Natural killer cell (primary cell): ENCODE data around the gene C1orf198. TPM values are rescaled to one million over a fixed set of nuclear protein-coding genes. Genes with fewer than 3 reads are reported as not detected.

Experiments
- ATAC-seq, 3 donors: fragments of 150-1000 bp in 2 of 3; fragments of 200-7000 bp in 1 of 3; cut with Tn5 transposase; 1 replicate in 1 of 3; 2 replicates in 2 of 3; pipeline ENCODE4 v1.10.0; 2021; ENCODE audit warnings: mild to moderate bottlenecking in 2 of 3, moderate library complexity in 2 of 3
- DNase-seq, 2 donors: peaks; one replicate each; pipeline versions ENCODE4 v3.0.0 to v3.0.0-alpha.2; 2013 to 2021; ENCODE audit warnings: mixed read lengths in 1 of 2
- H3K27ac ChIP-seq: one replicate; pipeline ENCODE4 v1.5.1; 2013; ENCODE audit warnings: mild to moderate bottlenecking, low read length
- H3K27me3 ChIP-seq: one replicate; pipeline ENCODE4 v1.6.1; 2013; ENCODE audit warnings: low read length; ENCODE audit not compliant: control insufficient read depth, insufficient read depth
- H3K36me3 ChIP-seq: one replicate; pipeline ENCODE4 v1.6.1; 2013; ENCODE audit warnings: low read length; ENCODE audit not compliant: control insufficient read depth, insufficient read depth
- H3K4me1 ChIP-seq: one replicate; pipeline ENCODE4 v1.6.1; 2013; ENCODE audit warnings: low read length; ENCODE audit not compliant: control insufficient read depth, insufficient read depth
- H3K4me3 ChIP-seq: one replicate; pipeline ENCODE4 v1.5.1; 2013; ENCODE audit warnings: low read length
- H3K9me3 ChIP-seq: one replicate; pipeline ENCODE4 v1.6.1; 2013; ENCODE audit warnings: low read length; ENCODE audit not compliant: control insufficient read depth, insufficient read depth
- H3K27ac Mint-ChIP-seq, 2 donors: one replicate each; pipeline ENCODE4 v1.8.0; 2022; ENCODE audit warnings: mild to moderate bottlenecking in 2 of 2, mixed read lengths in 2 of 2, moderate library complexity in 1 of 2
- H3K27me3 Mint-ChIP-seq, 2 donors: one replicate each; pipeline ENCODE4 v1.8.0; 2022; ENCODE audit warnings: low read depth in 2 of 2, mixed read lengths in 2 of 2
- H3K36me3 Mint-ChIP-seq: one replicate; pipeline ENCODE4 v1.8.0; 2022; ENCODE audit warnings: mixed read lengths
- H3K4me1 Mint-ChIP-seq, 2 donors: one replicate each; pipeline ENCODE4 v1.8.0; 2022; ENCODE audit warnings: mixed read lengths in 2 of 2
- H3K4me3 Mint-ChIP-seq: one replicate; pipeline ENCODE4 v1.8.0; 2022; ENCODE audit warnings: mild to moderate bottlenecking, moderate library complexity, mixed read lengths
- H3K9me3 Mint-ChIP-seq, 2 donors: one replicate each; pipeline ENCODE4 v1.8.0; 2022; ENCODE audit warnings: mixed read lengths in 2 of 2
- CTCF ChIP-seq: fragments of 200-600 bp; IDR thresholded peaks from one replicate; pipeline ENCODE4 v1.8.0; 2022; ENCODE audit warnings: antibody characterized with exemption
- WGBS: methylation state at CpG from one replicate; pipeline ENCODE4 v1.1.7; 2013; ENCODE audit warnings: missing lambda C conversion rate; ENCODE audit not compliant: insufficient coverage; 5-methylcytosine and 5-hydroxymethylcytosine counted together
- intact Hi-C: fragments of 100-400 bp; cut with micrococcal nuclease; formaldehyde crosslinking; loops from one replicate; pipeline ENCODE4 v1.14.2; 2022
- total RNA-seq, 4 donors: library from RNA; stranded (reverse); fragments of 120-200 nt in 1 of 4; gene quantifications; one replicate each; pipeline versions ENCODE4 v1.2.3 to v1.2.4, GENCODE V29; 2013 to 2022

C1orf198 gene
- total RNA-seq, 3 donors from 2014 or later (not counting 1 experiment from before 2014, with no cell fraction given), result 2.4 to 3.2 (median 3.1) TPM

- TF ChIP-seq CTCF, result no peak
- Mint-ChIP-seq H3K4me1 (no peaks in the 10 kb centered on the region), H3K27me3 (peaks cover 35 to 42% of the 10 kb centered on the region in 2 donors), H3K9me3 (no peaks in the 10 kb centered on the region), H3K36me3 (no peaks in the 10 kb centered on the region), H3K27ac (no peak overlapping the region), H3K4me3 (no peak overlapping the region)
- Histone ChIP-seq H3K4me3 (no peak overlapping the region), H3K27ac (no peak overlapping the region), H3K27me3 (no peaks in the 10 kb centered on the region), H3K4me1 (no peaks in the 10 kb centered on the region), H3K9me3 (no peaks in the 10 kb centered on the region), H3K36me3 (no peaks in the 10 kb centered on the region)
- ATAC-seq (no peak), DNase-seq (no peak)
- intact Hi-C loops, result no loop called here
- 96% methylated on average over 4 of the region's 4 CpGs for WGBS
These were observed 9.7 kb upstream of the C1orf198 start for GRCh38 chr1:230877924-230878590.

DNA sequence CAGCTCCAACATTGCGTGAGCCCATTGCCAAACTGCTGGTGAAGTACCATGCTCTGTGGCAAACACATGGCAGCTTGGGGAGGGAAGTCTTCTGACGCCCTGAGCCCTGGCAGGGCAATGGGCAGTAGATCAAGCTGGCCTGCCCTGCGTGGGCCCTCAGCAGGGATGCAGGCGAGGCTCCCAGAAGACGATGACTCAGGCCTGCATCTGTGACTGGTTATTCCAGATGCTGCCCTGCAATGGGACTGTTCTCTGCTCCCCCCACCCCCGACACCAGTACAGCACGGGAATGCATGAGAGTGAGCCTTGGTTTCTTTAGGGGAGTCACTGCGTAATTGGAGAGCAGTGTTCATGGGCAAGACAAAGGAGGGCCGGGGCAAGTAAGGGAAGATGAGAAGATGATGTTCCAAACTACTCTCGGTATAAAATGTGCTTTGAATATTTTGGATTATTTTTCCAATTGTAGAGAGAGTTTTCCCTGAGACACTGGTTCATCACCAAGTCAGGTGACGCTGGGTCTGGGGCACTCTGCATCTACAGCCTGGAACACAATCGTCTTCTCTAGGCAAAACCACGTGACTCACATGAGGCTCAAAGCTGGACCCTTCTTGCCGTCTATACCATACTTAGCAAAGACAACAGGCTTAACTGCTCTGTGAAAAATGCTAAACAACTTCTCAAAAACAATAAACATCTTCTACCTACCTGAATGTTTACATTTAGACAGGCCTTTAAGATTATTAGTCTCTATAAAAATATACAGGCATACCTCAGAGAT is 9.0 kb upstream of the C1orf198 start:
- 89% methylated on average over 14 of the region's 14 CpGs for WGBS
- no peaks in the 10 kb centered on the region for H3K9me3 ChIP-seq
- no peaks in the 10 kb centered on the region for H3K27me3 ChIP-seq
- intact Hi-C loops, result no loop called here
- H3K4me3 Mint-ChIP-seq, result no peak overlapping the region
- no peak overlapping the region for H3K27ac ChIP-seq
- H3K36me3 ChIP-seq, result no peaks in the 10 kb centered on the region
- no peaks in the 10 kb centered on the region for H3K36me3 Mint-ChIP-seq
- H3K4me3 ChIP-seq, result no peak overlapping the region
- no peak overlapping the region for H3K27ac Mint-ChIP-seq
- H3K4me1 ChIP-seq, result no peaks in the 10 kb centered on the region
- DNase-seq (no peak), ATAC-seq (no peak)
- H3K4me1 Mint-ChIP-seq, result no peaks in the 10 kb centered on the region
- TF ChIP-seq CTCF, result no peak
- no peaks in the 10 kb centered on the region for H3K9me3 Mint-ChIP-seq
- H3K27me3 Mint-ChIP-seq, result peaks cover 35 to 36% of the 10 kb centered on the region in 2 donors

GRCh38 chr1:230876660-230877059 is 8.3 kb upstream of the C1orf198 start:
- no peak for ATAC-seq
- WGBS, result 81% methylated on average over 6 of the region's 6 CpGs
- Histone ChIP-seq H3K4me1 (no peaks in the 10 kb centered on the region), H3K27me3 (no peaks in the 10 kb centered on the region), H3K9me3 (no peaks in the 10 kb centered on the region), H3K27ac (no peak overlapping the region), H3K36me3 (no peaks in the 10 kb centered on the region), H3K4me3 (no peak overlapping the region)
- Mint-ChIP-seq H3K27ac (no peak overlapping the region), H3K4me3 (no peak overlapping the region), H3K27me3 (peaks cover 37 to 39% of the 10 kb centered on the region in 2 donors), H3K36me3 (no peaks in the 10 kb centered on the region), H3K4me1 (no peaks in the 10 kb centered on the region), H3K9me3 (no peaks in the 10 kb centered on the region)
- intact Hi-C loops, result no loop called here
- DNase-seq, result no peak
- TF ChIP-seq CTCF, result no peak
